NCI-H1105 treated with DMSO at 0.1 percent for 48 hours (cell line): ENCODE measurements around the gene XYLT1.

Source experiments
- DNase-seq: peaks from one replicate; lab custom pipeline; 2025; lab: John Stamatoyannopoulos, UW

The XYLT1 gene

DNA sequence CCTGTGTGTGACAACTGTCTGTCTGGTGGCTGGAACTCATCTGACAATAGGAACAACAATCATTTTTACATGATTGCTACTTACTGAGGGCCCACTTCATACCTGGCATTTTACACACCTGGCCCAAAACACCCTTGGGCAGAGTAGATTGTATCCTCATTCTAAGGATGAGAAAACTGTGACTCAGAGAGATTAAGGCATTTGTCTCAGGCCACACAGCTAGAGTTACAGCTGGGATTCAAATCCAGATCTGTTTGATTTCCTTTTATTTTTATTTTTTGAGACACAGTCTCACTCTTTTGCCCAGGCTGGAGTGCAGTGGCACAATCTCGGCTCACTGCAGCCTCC is 242.1 kb downstream of the XYLT1 start:
- DNase-seq, result no peak

DNA sequence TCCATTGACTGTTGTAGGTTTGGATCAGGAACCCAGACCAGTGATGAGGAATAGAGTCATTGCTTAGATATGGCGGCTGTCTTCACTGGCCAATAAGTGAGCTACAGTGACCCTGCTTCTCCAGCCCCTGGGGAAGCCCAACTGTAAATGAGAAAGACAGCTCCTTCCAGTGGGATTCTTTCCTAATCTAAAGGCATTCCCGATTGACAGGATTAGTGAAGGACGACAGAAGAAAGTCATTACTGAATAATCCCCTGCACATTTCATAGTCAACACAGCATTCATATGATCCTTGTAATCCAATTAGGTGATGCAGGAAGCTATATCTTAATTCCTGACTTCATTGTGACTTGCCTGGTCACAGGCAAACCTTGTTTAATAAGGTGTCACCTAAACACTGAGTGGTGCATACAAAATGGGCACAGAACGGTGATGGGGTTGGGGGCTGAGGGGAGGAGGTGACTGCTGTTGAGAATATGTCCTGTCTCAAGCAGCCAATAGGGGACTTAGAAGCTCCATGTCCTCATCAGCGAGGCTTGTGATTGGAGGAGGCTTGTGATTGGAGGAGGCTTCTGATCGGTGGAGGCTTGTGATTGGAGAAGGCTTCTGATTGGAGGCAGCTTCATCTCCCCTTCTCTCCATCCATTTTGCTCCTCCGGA is 242.6 kb downstream of the XYLT1 start:
- DNase-seq, result no peak

DNA sequence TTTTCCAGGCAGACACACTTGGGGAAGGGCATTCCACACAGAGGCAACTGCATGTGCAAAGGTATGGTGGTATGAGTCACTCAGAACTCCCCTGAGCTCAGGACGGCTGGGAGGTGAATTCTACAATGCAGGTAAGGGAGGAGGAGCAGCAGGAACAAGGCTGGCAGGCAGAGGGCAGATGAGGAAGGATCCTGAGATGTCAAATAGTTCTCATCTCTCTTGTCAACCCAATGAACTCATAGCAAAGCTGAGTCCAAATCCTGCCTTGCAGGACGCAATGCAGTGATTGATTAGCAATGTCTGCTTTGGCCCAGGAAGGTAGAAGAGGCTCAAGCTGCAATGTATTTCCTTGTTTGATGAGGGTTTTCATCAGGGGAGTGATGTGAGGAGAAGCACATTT is 243.5 kb downstream of the XYLT1 start:
- no peak for DNase-seq

GRCh38 chr16:17225541-17225940 is 245.2 kb downstream of the XYLT1 start:
- DNase-seq, result no peak

DNA sequence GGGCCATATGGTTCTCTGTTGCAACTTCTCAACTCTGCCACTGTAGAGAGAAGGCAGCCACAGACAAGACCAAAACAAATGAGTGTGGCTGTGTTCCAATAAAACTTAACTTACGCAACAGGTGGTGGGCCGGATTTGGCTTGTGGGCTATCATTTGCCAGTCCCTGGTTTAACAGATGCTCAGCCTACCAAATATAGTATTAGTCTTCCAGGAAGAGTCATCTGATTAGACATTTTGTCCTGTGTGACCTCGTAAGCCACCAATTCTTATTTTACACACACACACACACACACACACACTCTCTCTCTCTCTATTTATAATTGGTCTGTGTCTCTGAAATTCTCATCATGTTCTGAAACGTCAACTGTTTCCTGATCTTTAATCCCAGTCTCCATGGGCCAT is 245.9 kb downstream of the XYLT1 start:
- peak; percentile 16 for DNase-seq

DNA sequence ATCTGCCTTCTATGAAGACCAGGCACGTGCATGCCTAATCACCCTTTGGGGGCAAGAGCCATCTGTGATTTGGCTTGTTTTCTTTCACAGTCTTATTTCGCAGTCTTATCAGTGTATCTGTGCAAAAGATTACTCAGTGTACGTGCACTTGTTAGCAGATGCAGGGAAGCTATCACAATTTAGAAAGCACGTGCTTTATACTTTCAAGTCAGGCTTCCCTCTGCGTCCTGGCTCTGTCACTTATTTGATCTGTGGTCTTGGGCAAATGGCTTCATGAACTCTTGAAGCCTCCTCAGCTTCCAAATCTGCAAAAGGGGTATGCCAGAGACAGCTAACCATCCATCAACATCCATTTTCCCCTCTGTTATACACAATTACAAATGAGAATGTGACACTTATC is 246.4 kb downstream of the XYLT1 start:
- no peak for DNase-seq

DNA sequence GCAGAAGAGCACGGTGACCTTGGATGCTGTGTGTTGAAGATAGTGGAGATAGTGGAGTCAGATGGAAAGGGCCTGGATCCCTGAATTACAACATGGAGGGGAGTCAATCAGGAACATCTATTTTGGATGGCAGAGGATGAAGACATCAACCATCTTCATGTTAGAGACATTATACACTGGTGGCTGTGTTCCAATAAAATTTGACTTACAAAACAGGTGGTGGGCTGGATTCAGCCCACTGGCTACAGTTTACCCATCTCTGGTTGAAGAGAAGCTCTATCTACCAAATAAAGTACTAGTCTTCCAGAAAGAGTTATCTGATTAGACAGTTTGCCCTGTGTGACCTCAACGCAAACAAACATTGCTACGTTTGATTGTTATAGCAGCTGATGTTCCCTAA is 247.2 kb downstream of the XYLT1 start:
- no peak for DNase-seq

- DNase-seq, result no peak
Measured at GRCh38 chr16:17222871-17223401, 247.8 kb downstream of the XYLT1 start.

DNA sequence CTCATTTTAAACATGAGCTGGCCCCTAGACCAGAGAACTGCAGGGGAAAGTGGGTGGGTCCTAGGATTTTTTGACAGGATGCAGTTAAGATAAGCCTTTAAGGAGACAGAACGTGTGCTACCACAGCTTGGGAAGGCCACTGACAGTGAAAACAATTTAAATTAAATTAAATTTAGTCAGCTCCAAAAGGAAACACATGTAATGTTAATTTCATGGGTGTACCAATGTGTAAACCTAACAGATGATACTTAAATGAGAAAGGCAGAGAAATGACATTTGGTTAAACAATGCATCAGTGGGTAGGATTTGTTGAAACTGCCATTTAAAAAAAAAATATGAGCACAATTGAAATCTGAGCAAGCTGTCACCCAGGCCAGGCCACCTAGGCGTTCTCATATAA is 250.8 kb downstream of the XYLT1 start:
- no peak for DNase-seq

DNA sequence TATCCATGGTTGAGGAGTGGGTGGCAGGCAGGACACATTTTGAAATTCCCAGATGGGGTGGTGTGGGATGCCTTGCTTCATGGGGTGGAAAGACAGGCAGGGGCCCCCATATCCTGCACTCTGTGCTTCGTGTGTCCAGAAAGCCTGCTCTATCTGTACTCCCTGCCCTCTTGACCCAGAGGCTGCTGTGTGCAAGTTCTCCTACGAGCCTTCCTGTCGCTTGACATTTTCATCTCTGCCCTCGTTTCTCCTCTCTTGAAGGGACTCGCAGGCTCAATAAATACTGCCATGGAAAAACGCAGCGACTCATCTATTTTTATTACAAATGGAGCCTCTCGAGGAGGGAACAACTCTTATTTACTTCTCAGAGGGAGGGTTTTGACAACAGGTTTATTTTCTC is 254.8 kb downstream of the XYLT1 start:
- no peak for DNase-seq

DNA sequence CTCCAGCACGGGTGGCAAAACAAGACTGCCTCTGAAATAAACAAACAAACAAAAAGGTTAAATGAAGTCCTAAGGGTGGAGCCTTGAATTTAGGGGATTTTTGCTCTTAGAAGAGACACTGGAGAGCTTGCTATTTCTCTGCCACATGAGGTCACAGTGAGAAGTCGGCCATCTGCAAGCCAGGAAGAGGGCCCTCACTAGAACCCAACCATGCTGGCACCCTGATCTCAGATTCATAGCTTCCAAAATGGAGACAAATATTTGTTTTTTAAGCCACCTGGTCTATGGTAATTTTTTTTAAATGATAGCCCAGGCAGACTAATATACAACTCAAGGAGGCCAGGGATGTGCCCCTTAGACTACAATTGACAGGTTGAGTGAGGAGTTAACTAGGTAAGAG is 255.5 kb downstream of the XYLT1 start:
- no peak for DNase-seq

DNA sequence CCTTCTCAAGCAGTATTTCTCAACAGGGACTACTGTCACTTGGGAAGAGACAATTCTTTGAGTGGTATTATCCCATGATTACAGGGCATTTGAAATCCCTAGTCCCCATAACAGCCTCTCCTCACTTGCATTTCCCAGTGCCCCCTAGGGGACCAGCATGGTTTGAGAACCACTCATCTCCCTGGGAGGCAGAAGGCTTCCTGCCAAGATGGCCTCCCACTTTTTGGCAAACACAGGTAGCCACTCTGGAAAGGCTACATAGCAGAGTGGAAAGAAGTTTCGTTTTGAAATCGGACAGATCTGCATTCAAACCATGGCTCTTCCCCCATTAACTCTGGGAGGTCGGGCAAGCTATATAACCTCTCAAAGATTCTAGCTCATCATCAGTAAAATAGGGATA is 256.8 kb downstream of the XYLT1 start:
- DNase-seq, result no peak

DNA sequence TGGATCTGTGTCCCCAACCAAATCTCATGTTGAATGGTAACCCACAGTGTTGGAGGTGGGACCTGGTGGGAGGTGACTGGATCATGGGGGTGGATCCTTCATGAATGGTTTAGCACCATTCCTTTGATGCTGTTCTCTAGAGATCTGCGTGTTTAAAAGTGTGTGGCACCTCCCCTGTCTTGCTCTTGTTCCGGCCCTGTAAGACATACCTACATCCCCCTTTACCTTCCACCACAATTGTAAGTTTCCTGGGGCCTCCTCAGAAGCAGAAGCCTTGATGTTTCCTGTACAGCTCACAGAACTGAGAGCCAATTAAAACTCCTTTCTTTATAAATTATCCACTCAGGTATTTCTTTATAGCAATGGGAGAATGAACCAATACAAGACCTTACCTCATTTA is 257.7 kb downstream of the XYLT1 start:
- no peak for DNase-seq

DNA sequence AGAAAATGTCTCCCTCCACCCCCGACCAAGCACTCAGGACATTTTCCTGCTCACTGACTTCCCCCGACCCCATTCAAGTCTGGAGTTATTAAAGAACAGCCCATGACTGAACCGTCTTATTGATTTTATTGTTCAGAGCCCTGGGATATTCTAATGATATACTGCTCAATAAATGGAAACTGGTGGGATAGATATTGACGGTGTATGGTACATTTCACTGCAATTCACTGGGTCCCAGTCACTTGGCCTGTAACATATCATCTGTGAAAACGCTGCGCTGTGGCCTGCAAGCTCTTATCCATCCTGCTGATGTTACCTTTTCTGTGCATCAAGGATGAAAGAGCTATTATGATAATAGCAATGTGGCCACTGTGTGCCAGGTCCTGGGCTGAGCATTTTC is 258.2 kb downstream of the XYLT1 start:
- DNase-seq, result no peak

DNA sequence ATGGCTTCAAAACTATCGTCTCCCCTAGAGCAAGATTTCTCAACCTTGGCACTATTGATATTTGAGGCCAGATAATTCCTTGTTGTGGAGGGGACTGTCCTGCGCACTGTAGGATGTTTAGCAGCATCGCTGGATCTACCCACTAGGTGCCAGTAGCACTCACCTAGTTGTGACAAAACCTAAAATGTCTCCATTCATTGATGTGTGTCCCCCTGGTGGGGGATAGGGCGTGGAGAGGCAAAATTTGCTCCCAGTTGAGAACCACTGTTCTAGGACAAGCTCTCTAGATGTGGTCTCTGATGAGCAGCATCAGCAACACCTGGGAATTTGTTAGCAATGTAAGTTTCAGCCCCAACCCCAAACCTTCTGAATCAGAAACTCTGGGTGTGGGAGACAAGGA is 259.0 kb downstream of the XYLT1 start:
- peak; percentile 0 for DNase-seq

DNA sequence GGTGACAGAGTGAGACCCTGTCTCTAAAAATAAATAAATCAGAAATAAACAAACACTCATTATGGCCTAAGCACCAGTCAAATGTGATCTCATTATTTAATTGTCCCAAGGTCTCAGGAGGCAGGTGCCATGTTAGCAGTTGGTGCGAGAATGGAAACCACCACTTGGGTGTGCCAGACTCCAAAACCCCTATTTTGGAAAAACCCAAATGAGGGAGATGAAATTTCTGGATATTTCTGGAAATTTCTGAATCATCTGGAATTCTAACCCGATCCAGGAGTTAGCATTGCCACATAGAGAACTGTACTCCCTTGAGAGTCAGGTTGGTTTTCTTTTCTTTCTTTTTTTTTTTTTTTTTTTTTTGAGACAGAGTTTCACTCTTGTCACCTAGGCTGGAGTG is 264.0 kb downstream of the XYLT1 start:
- no peak for DNase-seq

GRCh38 chr16:17205279-17206211 is 265.2 kb downstream of the XYLT1 start:
- no peak for DNase-seq

DNA sequence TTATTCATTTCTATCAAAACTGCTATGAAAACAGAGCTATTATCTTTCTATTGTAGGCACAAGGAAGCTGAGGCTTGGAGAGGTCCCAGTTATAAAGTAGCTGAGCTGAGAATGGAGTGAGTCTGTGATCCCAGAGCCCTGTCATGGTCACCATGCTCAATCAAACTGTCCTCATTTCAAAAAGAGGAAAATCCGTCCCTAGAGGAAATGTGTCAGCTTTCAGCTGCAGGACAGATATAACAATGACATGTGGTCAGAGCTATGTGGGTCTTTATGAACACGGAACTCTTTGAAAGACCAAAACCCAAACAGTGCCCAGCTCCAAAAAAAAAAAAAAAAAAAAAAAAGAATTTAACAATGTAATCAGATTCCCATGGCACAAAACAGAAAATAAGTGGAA is 266.1 kb downstream of the XYLT1 start:
- no peak for DNase-seq

DNA sequence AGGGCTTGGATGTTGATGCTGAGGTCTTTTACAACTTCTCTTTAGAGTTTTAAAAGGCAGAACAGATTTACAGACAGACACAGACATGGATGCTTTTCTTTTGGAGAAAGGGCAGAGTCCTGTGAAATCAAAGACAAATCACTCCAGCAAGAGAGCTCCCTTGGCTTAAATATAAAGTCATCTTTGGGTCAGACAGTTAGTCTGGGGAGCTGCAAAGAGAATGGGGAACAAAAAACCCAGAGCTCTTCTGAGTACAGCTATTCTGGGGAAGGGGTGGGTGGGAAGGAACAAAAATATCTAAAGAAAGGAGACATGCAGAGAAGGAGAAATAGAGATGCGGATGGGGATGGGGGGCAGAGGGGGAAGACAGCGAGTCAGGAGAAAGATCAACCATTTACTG is 266.6 kb downstream of the XYLT1 start:
- DNase-seq, result no peak

- no peak for DNase-seq
Measured at GRCh38 chr16:17203424-17203823, 267.3 kb downstream of the XYLT1 start.

- DNase-seq, result no peak
Measured at GRCh38 chr16:17199135-17199534, 271.6 kb downstream of the XYLT1 start.

GRCh38 chr16:17196526-17196925 is 274.2 kb downstream of the XYLT1 start:
- DNase-seq, result no peak

DNA sequence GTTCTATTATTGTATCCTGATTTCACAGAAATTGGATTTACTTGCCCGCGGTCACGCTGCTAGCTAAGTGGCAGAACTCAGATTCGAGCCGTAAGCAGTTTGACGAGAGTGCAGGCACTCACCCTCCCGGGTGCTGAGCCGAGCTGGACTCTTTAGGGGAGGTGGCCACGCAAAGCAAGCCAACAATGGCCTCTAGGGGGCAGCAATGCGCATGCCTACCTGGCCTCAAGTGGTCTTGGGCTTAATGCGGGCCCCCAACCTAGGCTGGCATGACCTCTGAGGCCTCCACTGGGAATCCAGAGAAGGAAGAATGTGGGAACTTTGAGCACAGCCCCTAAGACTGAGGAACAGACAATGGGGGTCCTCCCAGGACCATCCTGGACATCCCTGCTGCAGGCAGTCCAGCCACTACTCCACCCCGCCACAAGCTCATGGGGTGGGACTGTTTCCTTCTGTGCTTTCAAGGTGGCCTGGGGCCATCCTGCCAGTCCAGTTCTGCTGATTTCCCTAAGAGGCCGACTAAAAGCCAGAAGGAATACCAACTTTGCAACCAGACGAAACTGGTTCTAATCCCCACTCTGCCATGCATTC is 276.5 kb downstream of the XYLT1 start:
- peak; percentile 6 for DNase-seq
